HG03135 (cell line): ENCODE results near the gene HHAT.
A peak's percentile ranks its signal among the peaks of the same experiment; 100 is the strongest.

Experiments used
- ATAC-seq: cut with Tn5 transposase; IDR thresholded peaks from one replicate; pipeline ENCODE4 v1.9.1; 2021; ENCODE audit warnings: mild to moderate bottlenecking, moderate library complexity; ENCODE audit not compliant: unreplicated experiment

Gene HHAT

DNA sequence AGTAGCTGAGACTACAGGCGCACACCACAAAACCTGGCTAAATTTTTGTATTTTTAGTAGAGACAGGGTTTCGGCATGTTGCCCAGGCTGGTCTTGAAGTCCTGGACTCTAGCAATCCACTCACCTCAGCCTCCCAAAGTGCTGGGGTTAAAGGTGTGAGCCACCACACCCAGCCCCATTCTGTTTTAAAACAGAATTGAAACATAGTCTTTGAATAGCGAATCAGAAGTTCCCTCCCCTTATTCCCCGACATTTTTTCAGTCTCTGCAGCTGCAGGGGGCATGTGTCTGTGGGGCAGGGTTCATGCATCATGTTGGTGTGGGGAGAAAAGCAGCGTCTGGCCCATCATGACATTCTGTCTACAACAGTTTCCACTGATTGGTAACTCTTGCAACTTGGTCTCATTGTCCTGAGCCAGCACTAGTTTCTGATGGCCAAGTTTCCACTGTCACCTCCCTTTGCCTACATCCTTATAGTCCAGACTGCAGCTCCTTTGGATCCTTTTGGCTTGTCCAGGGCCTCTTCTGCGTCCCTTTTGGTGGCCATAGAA lies 15.6 kb upstream of the HHAT start:
- no peak for ATAC-seq

DNA sequence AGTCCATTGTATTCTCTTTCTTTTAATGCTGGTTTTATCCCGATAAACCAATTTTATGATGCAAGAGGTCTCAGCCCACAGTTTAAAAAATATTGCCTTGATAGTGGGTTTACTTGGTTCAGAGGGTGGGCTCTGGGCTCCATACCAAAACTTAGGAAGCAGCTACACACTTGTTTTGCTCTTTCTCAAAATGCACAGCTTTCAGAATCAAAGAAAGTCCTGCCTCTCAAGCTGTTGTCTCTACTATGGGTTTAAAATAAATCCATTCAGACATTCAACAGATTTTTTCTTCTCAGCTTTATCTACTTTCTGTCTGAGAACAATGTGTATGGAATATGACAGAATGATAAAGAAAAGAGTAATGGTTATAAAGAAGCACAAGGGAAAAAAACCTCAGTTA lies 14.8 kb upstream of the HHAT start:
- no peak for ATAC-seq

DNA sequence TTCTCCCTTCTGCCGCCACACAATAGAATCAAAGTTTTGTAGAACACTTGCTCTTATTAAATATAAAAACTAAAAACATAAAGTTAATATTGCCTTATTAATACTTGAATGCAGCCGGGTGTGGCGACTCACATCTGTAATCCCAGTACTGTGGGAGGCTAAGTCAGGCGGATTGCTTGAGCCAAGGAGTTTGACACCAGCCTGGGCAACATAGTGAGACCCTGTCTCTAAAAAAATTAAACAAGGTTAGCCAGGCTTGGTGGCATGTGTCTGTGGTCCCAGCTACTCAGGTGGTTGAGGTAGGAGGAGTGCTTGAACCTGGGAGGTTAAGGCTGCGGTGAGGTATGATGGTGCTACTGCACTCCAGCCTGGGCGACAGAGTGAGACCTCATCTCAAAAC lies 13.2 kb upstream of the HHAT start:
- no peak for ATAC-seq

DNA sequence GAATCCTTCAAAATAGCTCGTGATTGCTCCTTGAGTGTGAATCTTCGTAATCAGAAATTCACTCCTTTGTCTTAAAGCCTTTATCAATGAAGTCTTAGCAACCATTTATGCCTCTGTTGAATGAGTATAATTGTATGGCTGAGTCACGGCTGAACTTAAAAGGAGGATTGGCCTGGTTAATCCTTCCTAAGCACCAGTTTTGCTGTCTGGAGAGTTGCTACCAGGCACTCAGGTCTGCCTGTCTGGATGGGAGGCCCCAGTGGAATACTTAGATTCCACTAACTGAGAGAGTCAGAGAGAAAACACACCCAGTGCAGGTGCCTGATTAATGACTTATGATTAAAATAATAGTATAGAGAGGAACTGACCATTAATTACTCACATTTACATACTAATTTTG lies 7.6 kb upstream of the HHAT start:
- ATAC-seq = no peak

DNA sequence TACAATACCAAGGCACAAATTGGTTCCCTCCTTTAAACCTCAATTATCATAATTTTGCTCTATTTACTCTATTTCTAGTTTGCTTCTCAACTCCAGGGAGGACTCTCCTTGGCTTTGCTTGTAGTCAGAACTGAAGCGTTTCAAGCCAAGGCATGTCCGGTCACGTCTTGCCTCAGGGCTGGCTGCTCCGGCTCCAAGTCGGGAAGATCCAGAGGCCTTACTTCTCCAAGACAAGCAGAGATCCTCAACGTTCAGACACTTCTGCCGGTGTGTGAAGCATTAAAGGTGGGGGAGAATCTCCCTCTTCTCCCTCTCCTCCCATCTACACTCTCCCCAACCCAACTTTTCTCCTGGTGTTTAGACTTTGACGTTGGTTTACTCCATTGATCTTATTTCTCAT lies 7.2 kb upstream of the HHAT start:
- ATAC-seq = no peak

DNA sequence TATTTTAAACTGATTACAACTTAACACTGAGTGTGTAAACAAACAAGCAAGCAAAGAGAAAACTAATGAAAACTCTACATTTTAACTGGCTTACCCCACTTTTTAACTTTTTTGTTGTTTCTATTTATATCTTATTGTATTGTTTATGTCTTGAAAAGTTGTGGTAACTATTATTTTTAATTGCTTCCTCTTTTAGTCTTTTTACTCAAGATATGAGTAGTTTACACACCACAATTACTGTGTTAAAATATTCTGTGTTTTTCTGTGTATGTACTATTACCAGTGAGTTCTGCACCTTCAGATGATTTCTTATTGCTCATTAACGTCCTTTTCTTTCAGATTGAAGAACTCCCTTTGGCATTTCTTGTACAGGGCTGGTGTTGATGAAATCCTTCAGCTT lies 4.7 kb upstream of the HHAT start:
- ATAC-seq = no peak

DNA sequence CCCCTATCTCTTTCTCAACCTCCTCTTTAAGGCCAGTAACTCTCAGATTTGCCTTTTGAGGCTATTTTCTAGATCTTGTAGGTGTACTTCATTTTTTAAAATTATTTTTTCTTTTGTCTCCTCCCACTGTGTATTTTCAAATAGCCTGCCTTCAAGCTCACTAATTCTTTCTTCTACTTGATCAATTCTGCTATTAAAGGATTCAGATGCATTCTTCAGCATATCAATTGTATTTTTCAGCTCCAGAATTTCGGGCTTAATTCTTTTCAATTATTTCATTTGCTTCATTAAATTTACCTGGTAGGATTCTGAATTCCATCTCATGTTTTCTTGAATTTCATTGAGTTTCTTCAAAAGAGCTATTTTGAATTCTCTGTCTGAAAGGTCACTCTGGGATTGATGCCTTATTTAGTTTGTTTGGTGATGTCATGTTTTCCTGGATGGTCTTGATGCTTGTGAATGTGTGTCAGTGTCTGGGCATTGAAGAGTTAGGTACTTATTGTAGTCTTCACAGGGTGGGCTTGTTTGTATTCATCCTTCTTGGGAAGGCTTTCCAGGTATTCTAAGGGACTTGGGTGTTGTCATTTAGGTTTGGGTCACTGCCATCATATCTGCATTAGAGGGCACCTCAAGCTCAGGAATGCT lies 3.6 kb upstream of the HHAT start:
- ATAC-seq = no peak

DNA sequence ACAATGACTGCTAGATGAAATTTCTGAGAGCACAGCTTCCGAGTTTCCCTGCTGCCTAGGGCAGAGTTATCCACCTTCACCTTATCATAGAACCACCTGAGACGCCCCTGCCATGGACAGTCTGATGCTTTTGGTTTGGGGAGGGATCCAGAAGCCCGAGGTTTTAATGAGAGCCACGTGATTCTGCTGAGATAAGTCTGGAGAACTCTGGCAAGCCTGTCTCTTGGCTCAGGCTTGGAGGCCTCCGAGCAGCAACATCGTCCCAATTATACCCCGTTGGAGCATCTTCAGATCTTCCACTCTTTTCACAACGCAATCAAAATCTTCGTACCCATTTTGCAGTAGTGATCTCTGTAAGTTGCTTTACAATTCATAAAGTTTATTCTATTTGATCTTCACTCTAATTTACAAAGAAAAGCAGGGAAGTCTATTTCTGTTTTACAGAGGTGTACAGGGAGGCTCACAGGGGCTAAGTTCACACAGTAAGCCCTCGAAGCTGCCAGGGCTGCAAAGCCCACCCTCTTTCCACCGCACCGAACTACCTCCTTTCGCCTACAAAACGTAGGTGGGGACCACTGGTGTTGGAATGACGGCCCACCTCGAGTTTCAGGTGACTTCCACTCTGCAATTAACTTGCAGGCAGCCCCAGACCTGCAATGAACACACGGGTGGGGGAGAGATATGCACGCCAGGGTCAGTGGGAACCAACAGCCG lies 513 bp upstream of the HHAT start:
- ATAC-seq = peak; percentile 0

DNA sequence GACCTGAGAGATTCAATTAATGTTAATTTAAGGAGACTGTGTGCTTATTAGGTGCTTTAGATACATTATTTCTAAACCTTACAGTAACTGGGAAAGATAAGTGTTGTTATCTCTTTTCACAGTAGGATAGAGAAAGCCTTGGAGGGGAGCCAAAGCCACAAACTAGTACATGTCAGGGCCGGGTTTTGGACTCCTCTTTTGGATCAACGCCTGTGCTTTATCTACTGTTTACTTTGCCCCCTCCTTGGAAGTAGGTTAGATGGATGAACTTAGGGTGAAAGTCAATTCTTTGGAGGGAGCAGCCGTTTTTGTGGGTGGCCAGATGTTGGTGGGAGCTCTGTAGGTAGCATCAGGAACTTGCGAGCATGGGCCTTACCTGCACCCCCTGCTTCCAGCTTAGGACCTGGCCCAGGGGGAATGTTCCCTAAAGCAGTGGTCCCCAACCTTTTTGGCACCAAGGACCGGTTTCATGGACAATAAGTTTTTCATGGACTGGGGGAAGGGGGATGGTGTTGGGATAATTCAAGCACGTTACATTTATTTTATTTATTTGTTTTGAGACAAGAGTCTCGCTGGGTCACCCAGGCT lies 1.7 kb downstream of the HHAT start:
- no peak for ATAC-seq

DNA sequence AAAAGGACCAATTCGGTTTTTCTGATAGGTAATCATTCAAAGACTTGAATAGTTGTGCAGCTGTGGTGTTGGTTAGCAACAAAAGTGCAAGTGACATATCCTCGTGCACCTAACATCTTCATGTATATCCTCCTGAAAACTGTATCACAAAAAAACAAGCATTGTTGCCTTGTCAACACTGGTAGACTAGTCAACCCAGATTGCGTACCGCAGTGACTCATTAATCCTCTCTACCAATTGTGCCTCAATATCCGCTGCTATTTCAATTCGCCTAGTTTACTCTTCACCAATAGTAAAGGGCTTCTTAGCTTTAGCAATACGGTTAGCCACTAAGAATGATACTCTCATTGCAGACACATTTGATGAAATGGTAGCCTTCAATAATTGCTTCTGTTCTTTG lies 3.5 kb downstream of the HHAT start:
- ATAC-seq = no peak

DNA sequence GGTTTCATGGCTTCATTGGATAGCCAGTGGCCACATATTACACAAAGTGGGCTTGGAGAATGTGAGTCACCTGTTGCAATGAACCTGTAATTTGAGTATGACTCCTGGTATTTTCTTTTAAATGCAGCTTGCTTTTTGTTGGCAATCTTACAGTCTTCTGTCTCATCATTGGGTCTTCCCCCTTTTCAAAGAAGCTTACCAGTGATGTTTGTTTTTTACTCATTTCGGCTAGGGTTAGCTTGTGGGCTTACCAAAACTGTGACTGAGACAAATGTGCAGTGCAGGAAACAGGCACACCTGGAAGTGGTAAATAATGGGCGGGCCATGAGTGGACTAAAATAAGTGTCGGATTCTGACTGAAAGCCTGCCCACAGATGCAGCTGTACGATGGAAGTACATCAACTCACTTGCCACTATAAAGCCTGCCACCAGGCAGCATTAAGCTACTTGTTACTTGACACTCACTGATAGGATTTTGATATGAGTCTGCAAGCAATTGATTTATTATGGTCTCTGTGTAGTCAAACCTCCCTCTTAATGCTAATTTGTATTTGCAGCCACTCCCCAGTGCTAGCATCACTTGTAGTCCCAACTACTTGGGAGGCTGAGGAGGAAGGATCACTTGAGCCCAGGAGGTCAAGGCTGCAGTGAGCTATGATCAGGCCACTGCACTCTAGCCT lies 4.2 kb downstream of the HHAT start:
- ATAC-seq = peak; percentile 74

DNA sequence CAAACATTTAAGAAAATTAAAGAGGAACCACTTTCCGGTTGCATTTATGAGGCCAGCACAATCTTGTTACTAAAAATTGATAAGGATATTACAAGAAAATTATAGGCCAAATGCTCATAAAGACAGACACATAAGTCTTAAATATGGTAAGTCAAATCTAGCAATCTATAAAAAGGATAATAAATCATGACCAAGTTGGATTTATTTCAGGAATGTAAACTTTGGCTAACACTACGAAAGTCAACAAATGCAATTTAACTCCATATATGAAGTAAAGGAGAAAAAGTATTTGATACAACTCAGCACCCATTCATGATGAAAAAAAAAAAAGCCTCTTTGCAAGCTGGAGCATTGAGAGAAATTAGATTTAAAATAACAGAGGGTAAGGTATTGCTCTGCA lies 6.3 kb downstream of the HHAT start:
- ATAC-seq = no peak

DNA sequence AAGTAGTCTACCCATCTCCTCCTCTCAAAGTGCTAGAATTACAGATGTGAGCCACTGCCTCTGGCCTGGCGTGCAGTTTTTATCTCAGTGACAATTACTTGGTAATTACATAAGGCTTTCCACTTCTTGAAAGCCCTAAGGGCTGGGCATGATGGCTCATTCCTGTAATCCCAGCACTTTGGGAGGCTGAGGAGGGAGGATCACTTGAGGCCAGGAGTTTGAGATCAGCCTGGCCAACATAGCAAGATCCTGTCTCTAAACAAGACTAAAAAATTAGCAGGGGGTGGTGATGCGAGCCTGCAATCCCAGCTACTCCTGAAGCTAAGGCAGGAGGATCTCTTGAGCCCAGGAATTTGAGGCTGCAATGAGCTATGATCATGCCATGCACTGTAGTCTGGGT lies 7.7 kb downstream of the HHAT start:
- no peak for ATAC-seq

DNA sequence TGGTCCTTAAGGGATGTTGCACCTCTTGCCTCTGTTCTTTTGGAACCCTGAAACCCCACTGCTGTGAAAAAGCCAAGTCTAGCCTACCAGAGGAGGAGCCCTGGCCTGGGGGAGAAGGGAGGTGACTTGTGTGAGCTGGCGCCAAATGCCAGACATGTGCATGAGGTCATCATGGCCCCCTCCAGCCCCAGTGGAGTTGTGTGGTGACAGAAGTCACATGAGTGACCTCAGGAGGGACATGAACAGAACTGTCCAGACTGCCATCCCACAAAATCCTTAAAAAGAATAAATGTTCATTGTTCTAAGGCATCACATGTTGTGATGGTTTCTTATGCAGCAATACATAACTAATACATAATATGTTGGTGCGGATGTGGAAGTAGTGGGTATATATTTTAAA lies 10.8 kb downstream of the HHAT start:
- no peak for ATAC-seq

DNA sequence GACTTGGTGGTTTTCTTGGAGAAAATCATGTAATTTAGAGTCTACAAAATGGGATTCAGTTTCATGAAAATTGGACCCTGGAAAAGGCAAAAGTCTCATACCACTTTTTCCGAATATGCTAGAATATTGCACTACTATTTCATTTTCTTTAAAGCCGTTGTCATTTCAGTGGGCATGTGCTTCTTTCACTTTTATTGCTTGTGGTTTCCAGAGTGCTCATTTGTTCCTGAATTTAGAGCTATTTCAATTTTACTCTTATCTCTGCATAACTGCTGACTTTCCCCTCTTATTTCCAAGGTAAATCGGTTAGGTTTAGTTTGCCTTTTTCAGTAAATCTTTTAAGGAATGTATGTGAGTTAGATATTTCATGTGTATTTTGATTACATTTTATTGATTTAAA lies 11.6 kb downstream of the HHAT start:
- ATAC-seq = no peak

DNA sequence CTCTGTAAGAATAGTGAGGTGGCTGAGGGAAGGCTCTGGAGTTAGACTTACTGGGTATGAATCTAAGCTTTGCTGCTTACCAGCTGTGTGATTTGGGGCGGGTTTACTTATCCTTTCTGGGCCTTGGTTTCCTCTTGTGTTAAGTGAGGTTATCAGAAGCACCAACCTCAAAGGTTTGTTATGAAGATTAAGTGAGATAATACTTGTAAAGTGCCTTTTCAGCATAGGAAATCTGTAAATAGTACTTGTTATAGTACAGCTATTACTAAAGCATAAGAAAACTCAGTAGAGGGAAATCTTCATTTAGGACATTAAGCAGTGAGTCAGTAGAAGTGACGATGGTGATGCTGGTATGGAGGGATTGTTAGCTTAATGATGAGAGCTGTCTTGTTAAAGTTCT lies 12.1 kb downstream of the HHAT start:
- ATAC-seq = no peak

DNA sequence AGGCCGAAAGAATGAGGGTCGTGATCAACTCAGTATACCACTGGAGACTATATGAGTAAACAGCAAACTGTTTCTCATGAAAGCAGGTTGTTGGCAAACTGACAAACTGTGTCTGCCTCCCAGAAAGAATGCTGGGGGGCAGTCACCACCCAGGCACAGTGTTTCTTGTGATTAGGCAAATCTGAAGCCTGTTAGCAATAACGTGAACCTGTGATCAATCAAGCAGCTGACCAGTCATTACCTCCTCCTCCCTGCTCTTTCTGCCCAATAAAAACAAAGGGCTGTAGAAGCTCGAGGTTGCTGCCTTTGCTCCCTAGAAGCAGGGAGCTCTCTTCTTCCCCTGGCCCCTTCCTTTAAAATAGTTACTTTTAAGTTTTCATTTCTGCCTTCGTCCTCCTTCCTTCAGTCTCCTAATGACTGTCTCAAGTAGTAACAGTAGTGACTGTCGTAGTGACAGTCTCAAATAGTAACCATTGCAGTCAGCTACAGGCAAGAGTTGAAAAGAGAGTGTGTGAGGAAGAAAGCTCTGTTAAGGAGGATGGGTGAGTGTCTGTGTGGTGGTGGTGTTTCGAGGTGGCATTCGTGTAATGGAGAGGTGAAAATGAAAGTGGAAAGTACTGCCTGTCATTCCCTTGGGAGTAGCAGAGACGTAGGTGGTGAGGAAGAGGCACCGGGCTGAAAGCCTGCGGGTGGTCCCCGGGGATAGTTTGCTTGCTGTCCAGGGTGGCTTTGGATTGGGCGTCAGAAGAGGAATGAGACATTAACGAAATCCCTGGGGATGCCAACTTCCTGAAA lies 14.5 kb downstream of the HHAT start:
- ATAC-seq = peak; percentile 54

DNA sequence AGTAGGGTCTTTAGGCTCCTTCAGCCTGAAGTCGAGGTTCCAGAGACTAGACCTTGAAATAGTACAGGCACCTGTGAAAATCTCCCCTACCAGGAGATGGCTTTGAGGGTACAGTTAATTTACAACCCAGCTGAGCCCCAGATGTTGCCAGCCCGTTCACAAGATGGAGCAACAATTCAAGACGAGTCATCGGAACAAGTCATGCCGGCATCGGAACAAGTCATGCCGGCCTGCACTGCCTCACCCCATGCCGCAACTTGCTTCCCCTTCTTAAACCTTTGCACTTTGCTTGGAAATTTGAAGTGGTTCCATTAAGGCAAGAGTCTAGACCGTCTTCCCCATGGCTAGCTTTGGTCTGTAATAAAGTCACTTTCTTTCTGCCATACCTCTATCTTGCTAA lies 16.0 kb downstream of the HHAT start:
- ATAC-seq = no peak

DNA sequence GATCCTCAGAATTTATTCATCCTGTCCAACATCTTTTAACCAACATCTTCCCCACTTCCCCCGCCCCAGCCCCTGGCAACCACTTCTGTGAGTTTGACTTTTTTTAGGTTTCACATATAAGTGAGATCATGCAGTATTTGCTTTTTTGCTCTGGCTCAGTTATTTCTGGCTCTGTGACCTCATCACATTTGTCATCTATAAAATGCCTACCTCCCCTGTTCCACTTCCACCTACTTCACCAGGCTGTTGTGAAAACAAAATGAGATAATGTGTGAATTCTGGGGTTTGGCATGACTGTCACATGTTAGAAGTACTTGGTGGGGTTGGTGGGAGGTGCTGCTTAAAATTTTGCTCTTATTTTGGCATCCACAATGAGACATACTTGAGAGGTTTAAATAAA lies 18.4 kb downstream of the HHAT start:
- no peak for ATAC-seq

DNA sequence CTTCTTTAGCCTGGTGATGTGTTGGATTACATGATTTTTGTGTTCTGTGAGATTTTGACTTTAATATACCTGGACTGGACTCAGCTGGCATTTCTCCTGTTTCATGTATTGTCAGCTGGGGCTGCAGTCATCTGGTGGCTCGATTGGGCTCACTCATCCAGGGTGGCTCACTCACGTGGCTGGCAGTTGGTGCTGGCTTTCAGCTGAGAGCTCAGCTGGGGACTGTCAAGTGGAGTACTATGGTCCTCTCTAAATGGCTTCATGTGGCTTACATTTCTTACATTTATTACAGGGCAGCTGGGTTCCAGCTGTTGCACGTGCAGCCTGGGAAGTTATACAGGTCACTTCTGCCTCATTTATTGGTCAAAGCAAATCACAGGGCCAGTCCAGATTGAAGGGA lies 22.8 kb downstream of the HHAT start:
- ATAC-seq = no peak

DNA sequence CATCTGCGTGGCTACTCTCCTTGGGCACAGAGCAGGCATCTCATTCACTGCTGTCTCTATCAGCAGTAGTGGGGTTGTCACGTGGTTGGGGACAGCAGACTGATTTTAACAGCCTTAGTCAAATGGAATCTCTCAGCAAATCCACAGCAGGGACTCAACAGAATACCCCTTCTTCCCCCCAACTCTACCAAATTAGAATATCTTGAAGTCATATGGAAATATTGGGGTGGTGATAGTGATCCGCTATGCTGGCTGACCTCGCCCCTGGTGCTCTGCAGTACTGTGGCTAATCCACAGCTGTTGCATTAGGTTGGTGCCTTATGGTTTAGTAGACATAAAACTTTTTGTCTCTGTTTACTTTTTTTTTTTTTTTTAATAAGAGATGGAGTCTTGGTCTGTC lies 23.9 kb downstream of the HHAT start:
- no peak for ATAC-seq
